Esophagus muscularis mucosa (tissue), 4 donors: Measurements from ENCODE around the gene IKZF2. TPM values are rescaled to one million over a fixed set of nuclear protein-coding genes. Genes with fewer than 3 reads are reported as not detected.

Source experiments
- DNase-seq: peaks from one replicate; pipeline ENCODE4 v3.0.0-alpha.2; 2017; ENCODE audit errors: extremely low spot score
- H3K27ac ChIP-seq, 4 donors: fragments of 200-600 bp; sonication (generic); replicated peaks in 1 of 4; 1 replicate in 3 of 4; 2 replicates in 1 of 4; pipeline ENCODE4 v1.5.1; 2016 to 2019; ENCODE audit warnings: mild to moderate bottlenecking in 1 of 4
- H3K27me3 ChIP-seq, 4 donors: fragments of 200-600 bp; sonication (generic); one replicate each; pipeline versions ENCODE4 v1.5.1 to v1.6.0; 2016 to 2019
- H3K36me3 ChIP-seq, 4 donors: fragments of 200-600 bp; sonication (generic); one replicate each; pipeline ENCODE4 v1.5.1; 2016 to 2019
- H3K4me1 ChIP-seq, 4 donors: fragments of 200-600 bp; sonication (generic); one replicate each; pipeline ENCODE4 v1.5.1; 2016 to 2019
- H3K4me3 ChIP-seq, 4 donors: fragments of 200-600 bp; sonication (generic); 1 replicate in 2 of 4; 2 replicates in 2 of 4; pipeline ENCODE4 v1.5.1; 2016 to 2019; ENCODE audit warnings: mild to moderate bottlenecking in 4 of 4, moderate library complexity in 1 of 4
- H3K9me3 ChIP-seq, 4 donors: fragments of 200-600 bp; sonication (generic); 1 replicate in 3 of 4; 2 replicates in 1 of 4; pipeline ENCODE4 v1.5.1; 2016 to 2019
- EP300 ChIP-seq: sonication (generic); formaldehyde crosslinking; IDR thresholded peaks from one replicate; pipeline ENCODE4 v1.6.1; 2017; ENCODE audit warnings: antibody characterized with exemption
- POLR2A ChIP-seq: fragments of 450-650 bp; IDR thresholded peaks from one replicate; pipeline ENCODE4 v1.6.1; 2017; ENCODE audit warnings: antibody characterized with exemption, moderate library complexity, mild to moderate bottlenecking, low read depth
- POLR2AphosphoS5 ChIP-seq, 2 donors: sonication (generic); formaldehyde crosslinking; IDR thresholded peaks; one replicate each; pipeline ENCODE4 v1.6.1; 2017; ENCODE audit warnings: antibody characterized with exemption in 2 of 2
- WGBS: methylation state at CpG from one replicate; pipeline ENCODE4 v1.1.5; 2018; 5-methylcytosine and 5-hydroxymethylcytosine counted together
- intact Hi-C: fragments of 100-400 bp; cut with DNase I; formaldehyde crosslinking; loops from one replicate; pipeline ENCODE4 v1.15.1; 2023
- total RNA-seq, 4 donors: library from RNA; depleted of rRNA; stranded (reverse); fragments of >200 nt; gene quantifications; one replicate each; pipeline versions ENCODE4 v1.1.0 to v1.2.1, GENCODE V29; 2016
- TF ChIP-seq, protein P1 (sequence below), 3 experiments: fragments of 200-600 bp in 2 of 3; fragments of 450-650 bp in 1 of 3; sonication (generic) in 2 of 3; IDR thresholded peaks; one replicate each; pipeline ENCODE4 v1.5.1; 2017 to 2019; ENCODE audit warnings: antibody characterized with exemption in 3 of 3, mild to moderate bottlenecking in 2 of 3, moderate library complexity in 1 of 3

The IKZF2 gene
- total RNA-seq, 4 donors from 2014 or later = 6.5 to 11.2 (median 8.8) TPM

DNA sequence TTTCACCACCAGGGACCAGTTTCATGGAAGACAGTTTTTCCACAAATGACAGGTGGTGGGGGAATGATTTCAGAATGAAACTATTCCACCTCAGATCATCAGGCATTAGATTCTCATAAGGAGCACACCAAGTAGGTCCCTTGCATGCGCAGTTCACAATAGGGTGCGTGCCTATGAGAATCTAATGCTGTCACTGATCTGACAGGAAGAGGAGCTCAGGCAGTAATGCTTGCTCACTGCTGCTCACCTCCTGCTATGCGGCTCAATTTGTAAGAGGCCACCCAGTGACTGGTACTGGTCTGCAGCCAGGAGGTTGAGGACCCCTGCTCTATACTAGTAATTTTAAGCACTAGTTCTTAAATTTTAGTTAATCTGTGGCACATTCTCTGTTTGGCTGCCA lies 107.8 kb downstream of the IKZF2 start:
- DNase-seq = no peak
- intact Hi-C loops = no loop called here
- TF ChIP-seq, protein P1, sequence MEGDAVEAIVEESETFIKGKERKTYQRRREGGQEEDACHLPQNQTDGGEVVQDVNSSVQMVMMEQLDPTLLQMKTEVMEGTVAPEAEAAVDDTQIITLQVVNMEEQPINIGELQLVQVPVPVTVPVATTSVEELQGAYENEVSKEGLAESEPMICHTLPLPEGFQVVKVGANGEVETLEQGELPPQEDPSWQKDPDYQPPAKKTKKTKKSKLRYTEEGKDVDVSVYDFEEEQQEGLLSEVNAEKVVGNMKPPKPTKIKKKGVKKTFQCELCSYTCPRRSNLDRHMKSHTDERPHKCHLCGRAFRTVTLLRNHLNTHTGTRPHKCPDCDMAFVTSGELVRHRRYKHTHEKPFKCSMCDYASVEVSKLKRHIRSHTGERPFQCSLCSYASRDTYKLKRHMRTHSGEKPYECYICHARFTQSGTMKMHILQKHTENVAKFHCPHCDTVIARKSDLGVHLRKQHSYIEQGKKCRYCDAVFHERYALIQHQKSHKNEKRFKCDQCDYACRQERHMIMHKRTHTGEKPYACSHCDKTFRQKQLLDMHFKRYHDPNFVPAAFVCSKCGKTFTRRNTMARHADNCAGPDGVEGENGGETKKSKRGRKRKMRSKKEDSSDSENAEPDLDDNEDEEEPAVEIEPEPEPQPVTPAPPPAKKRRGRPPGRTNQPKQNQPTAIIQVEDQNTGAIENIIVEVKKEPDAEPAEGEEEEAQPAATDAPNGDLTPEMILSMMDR (IDR thresholded peaks at IDR 0.05) = no peak
- TF ChIP-seq EP300 (no peak), POLR2AphosphoS5 (IDR thresholded peaks at IDR 0.05) (no peak), POLR2A (no peak)
- Histone ChIP-seq H3K27me3 (no peaks in the 10 kb centered on the region), H3K27ac (no peak overlapping the region), H3K9me3 (no peaks in the 10 kb centered on the region), H3K4me1 (no peaks in the 10 kb centered on the region), H3K4me3 (no peak overlapping the region), H3K36me3 (peaks cover 0 to 29% (median 2%) of the 10 kb centered on the region in 4 donors)
- WGBS = 100% methylated on average over 3 of the region's 3 CpGs

GRCh38 chr2:213042262-213042661 lies 109.2 kb downstream of the IKZF2 start:
- 49% methylated on average over 4 of the region's 4 CpGs for WGBS
- peaks cover 0 to 28% (median 2%) of the 10 kb centered on the region in 4 donors for H3K36me3 ChIP-seq
- intact Hi-C loops = no loop called here

DNA sequence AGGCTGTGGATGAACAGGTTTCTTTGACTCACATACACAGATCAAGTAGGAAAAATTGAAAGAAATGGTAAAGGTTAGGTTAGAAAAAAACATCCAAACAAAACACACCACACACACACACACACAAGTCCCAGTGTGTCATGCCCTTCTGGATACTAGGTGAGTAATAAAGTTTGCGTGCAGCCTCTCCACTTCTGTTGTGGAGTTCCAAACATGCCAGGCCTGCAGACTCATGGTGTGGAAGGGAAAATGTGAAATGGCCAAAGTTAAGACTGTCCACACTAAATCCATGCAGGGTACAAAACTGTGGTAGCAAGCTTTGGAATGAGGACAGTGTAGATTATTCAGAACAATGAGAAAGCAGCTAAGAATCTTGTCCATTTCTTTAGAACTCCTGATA lies 114.6 kb downstream of the IKZF2 start:
- 5% methylated on average over 1 of the region's 1 CpG for WGBS
- intact Hi-C loops = no loop called here
- Histone ChIP-seq H3K4me3 (no peak overlapping the region), H3K4me1 (no peaks in the 10 kb centered on the region), H3K36me3 (peaks cover 0 to 3% (median 0%) of the 10 kb centered on the region in 4 donors), H3K27ac (no peak overlapping the region), H3K9me3 (no peaks in the 10 kb centered on the region), H3K27me3 (no peaks in the 10 kb centered on the region)
- DNase-seq = no peak
- TF ChIP-seq POLR2A = no peak

More at GRCh38 chr2:213042262-213042661, 109.2 kb downstream of the IKZF2 start:
- Histone ChIP-seq H3K4me1 (no peaks in the 10 kb centered on the region), H3K27me3 (no peaks in the 10 kb centered on the region), H3K27ac (no peak overlapping the region), H3K9me3 (no peaks in the 10 kb centered on the region), H3K4me3 (no peak overlapping the region)
- no peak for TF ChIP-seq POLR2A
- TF ChIP-seq EP300 = no peak
- no peak for TF ChIP-seq POLR2AphosphoS5 (IDR thresholded peaks at IDR 0.05)
- TF ChIP-seq, protein P1 (IDR thresholded peaks at IDR 0.05) = no peak
- no peak for DNase-seq

- 84% methylated on average over 3 of the region's 3 CpGs for WGBS
Observed at GRCh38 chr2:213034585-213034984, 116.8 kb downstream of the IKZF2 start.

DNA sequence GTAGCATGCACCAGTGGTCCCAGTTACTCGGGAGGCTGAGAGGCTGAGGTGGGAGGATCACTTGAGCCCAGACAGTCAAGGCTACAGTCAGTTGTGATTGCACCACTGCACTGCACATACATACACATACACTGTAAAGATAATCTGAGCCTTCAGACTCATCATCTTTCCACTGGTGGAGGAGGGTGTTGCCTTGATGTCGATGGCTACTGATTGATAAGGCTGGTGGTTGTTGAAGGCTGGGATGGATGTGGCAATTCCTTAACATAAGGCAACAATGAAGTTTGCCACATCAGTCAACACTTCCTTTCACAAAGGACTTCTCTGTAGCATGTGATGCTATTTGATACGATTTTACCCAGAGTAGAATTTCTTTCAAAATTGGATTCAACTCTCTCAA lies 118.8 kb downstream of the IKZF2 start:
- H3K36me3 ChIP-seq = peaks cover 0 to 3% (median 0%) of the 10 kb centered on the region in 4 donors
- no peaks in the 10 kb centered on the region for H3K27me3 ChIP-seq
- H3K9me3 ChIP-seq = no peaks in the 10 kb centered on the region
- intact Hi-C loops = no loop called here
- 94% methylated on average over 3 of the region's 3 CpGs for WGBS
- H3K4me3 ChIP-seq = no peak overlapping the region
- no peaks in the 10 kb centered on the region for H3K4me1 ChIP-seq
- DNase-seq = no peak
- TF ChIP-seq EP300 (no peak), POLR2AphosphoS5 (IDR thresholded peaks at IDR 0.05) (no peak), POLR2A (no peak)
- TF ChIP-seq, protein P1 (IDR thresholded peaks at IDR 0.05) = no peak
- H3K27ac ChIP-seq = no peak overlapping the region

More at GRCh38 chr2:213034585-213034984, 116.8 kb downstream of the IKZF2 start:
- Histone ChIP-seq H3K9me3 (no peaks in the 10 kb centered on the region), H3K4me1 (no peaks in the 10 kb centered on the region), H3K4me3 (no peak overlapping the region), H3K27me3 (no peaks in the 10 kb centered on the region), H3K36me3 (peaks cover 0 to 3% (median 0%) of the 10 kb centered on the region in 4 donors), H3K27ac (no peak overlapping the region)
- TF ChIP-seq POLR2AphosphoS5 (IDR thresholded peaks at IDR 0.05) = no peak
- no peak for TF ChIP-seq EP300
- TF ChIP-seq, protein P1 (IDR thresholded peaks at IDR 0.05) = no peak
- no peak for TF ChIP-seq POLR2A
- intact Hi-C loops = no loop called here
- no peak for DNase-seq
